ENCODE data around the gene CHCHD4.
A peak's percentile ranks its signal among the peaks of the same experiment; 100 is the strongest.

The CHCHD4 gene

GRCh38 chr3:14124615-14125192 is at the start of gene CHCHD4, which contains the start of gene TMEM43:
Gene CHCHD4, minus strand, starts transcription at chr3:14124870. Its CDS starts 194 bp downstream, at chr3:14124676.
Gene TMEM43, plus strand, starts transcription at chr3:14125052. Its CDS starts 142 bp downstream, at chr3:14125194.
- DNase-seq: peak; percentile 99

- DNase-seq: no peak
These were observed 47.8 kb upstream of the CHCHD4 start for GRCh38 chr3:14172496-14172895.

GRCh38 chr3:14170531-14171159 is 46.0 kb upstream of the CHCHD4 start:
- DNase-seq: no peak

GRCh38 chr3:14169871-14170270 is 45.2 kb upstream of the CHCHD4 start:
- DNase-seq: no peak

GRCh38 chr3:14169435-14169834 is 44.8 kb upstream of the CHCHD4 start:
- no peak for DNase-seq

- DNase-seq: no peak
These were observed 42.4 kb upstream of the CHCHD4 start for GRCh38 chr3:14166877-14167603.

GRCh38 chr3:14162178-14162577 is 37.5 kb upstream of the CHCHD4 start:
- DNase-seq: no peak

- no peak for DNase-seq
These were observed 36.6 kb upstream of the CHCHD4 start for GRCh38 chr3:14161282-14161681.

GRCh38 chr3:14159426-14159825 is 34.8 kb upstream of the CHCHD4 start:
- DNase-seq: no peak

- no peak for DNase-seq
These were observed 33.7 kb upstream of the CHCHD4 start for GRCh38 chr3:14158370-14158769.

GRCh38 chr3:14157951-14158350 is 33.3 kb upstream of the CHCHD4 start:
- no peak for DNase-seq

- no peak for DNase-seq
These were observed 32.3 kb upstream of the CHCHD4 start for GRCh38 chr3:14156843-14157561.

- DNase-seq: no peak
These were observed 31.5 kb upstream of the CHCHD4 start for GRCh38 chr3:14156201-14156600.

GRCh38 chr3:14154895-14155440 is 30.3 kb upstream of the CHCHD4 start:
- no peak for DNase-seq

GRCh38 chr3:14154276-14154675 is 29.6 kb upstream of the CHCHD4 start:
- DNase-seq: no peak

GRCh38 chr3:14153663-14154062 is 29.0 kb upstream of the CHCHD4 start:
- no peak for DNase-seq

GRCh38 chr3:14152963-14153355 is 28.3 kb upstream of the CHCHD4 start:
- DNase-seq: no peak

- DNase-seq: no peak
These were observed 27.7 kb upstream of the CHCHD4 start for GRCh38 chr3:14152233-14152962.

- no peak for DNase-seq
These were observed 26.9 kb upstream of the CHCHD4 start for GRCh38 chr3:14151471-14152083.

- DNase-seq: no peak
These were observed 26.0 kb upstream of the CHCHD4 start for GRCh38 chr3:14150491-14151230.

- DNase-seq: no peak
These were observed 25.4 kb upstream of the CHCHD4 start for GRCh38 chr3:14150078-14150477.
